Gastroesophageal sphincter (tissue), 3 donors: ENCODE data around the gene EEFSEC.

Experiments
- EP300 ChIP-seq: sonication (generic); formaldehyde crosslinking; IDR thresholded peaks from one replicate; pipeline ENCODE4 v1.6.1; 2017; ENCODE audit warnings: antibody characterized with exemption, mild to moderate bottlenecking
- POLR2A ChIP-seq, 2 donors: fragments of 450-650 bp; IDR thresholded peaks; one replicate each; pipeline ENCODE4 v1.6.1; 2017; ENCODE audit warnings: antibody characterized with exemption in 2 of 2, mild to moderate bottlenecking in 2 of 2, moderate library complexity in 1 of 2
- TF ChIP-seq, protein P1 (sequence below), 4 experiments: fragments of 200-600 bp in 2 of 4; fragments of 450-650 bp in 2 of 4; sonication (generic) in 1 of 4; IDR thresholded peaks; one replicate each; pipeline ENCODE4 v1.5.1; 2017 to 2019; ENCODE audit warnings: antibody characterized with exemption in 4 of 4, mild to moderate bottlenecking in 2 of 4, moderate library complexity in 2 of 4

DNA sequence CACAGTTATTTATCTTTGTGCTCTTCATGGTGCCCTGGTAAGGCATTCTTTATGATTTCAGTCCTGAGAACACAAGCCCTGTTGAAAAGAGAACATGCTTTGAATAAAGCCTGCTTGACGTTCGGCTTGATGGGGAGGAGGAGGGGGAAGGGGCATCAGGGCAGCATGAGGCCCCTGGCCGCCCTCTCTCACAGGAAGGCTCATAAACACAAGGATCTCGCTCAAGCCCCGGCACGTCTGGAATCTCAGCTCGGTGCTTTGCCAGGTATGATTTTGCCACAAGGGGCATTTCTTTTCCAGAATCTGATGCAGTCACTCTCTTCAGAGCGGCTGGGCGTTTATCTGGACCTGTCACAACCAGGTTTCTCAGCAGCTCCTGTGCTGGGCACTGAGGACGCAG, 184.0 kb downstream of the EEFSEC start:
- TF ChIP-seq, protein P1, sequence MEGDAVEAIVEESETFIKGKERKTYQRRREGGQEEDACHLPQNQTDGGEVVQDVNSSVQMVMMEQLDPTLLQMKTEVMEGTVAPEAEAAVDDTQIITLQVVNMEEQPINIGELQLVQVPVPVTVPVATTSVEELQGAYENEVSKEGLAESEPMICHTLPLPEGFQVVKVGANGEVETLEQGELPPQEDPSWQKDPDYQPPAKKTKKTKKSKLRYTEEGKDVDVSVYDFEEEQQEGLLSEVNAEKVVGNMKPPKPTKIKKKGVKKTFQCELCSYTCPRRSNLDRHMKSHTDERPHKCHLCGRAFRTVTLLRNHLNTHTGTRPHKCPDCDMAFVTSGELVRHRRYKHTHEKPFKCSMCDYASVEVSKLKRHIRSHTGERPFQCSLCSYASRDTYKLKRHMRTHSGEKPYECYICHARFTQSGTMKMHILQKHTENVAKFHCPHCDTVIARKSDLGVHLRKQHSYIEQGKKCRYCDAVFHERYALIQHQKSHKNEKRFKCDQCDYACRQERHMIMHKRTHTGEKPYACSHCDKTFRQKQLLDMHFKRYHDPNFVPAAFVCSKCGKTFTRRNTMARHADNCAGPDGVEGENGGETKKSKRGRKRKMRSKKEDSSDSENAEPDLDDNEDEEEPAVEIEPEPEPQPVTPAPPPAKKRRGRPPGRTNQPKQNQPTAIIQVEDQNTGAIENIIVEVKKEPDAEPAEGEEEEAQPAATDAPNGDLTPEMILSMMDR (IDR thresholded peaks at IDR 0.05), result no peak
- TF ChIP-seq POLR2A (IDR thresholded peaks at IDR 0.05) (no peak), EP300 (no peak)
